ENCODE measurements around the gene TCF20.

Gene TCF20

DNA sequence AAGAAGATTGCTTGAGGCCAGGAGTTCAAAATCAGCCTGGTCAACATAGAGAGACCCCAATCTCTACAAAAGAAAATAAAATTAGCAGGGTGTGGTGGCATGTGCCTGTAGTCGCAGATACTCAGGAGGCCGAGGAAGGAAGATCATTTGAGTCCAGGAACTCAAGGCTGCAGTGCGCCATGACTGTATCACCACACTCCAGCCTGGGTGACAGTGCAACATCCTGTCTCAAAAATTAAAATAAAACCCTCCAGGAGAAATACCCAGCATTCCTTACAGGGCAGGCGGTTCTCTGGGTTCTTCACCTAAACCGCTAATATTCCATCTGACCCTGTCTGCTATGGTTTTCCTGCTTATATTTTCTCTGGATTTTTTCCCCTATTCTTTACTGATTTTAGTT lies 13.5 kb downstream of the TCF20 start:
- no peak for DNase-seq

DNA sequence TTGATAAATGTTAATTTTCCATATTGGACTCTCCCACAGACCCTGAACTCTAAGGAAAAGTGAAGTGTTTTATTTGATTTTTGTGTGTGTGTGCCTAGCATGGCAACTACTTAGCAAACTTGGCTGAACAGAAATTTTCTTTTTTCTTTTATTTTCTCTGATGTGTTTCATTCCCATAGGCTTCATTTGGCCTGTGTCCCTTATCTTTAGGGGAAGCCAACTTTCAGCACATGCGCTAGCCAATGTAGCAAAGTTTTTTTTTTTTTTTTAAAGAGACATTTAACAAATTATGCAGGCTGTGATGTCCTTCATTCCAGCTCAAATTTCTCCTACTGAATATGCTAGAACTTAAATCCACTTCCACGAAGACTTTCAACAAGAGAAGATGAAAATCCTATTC lies 14.2 kb downstream of the TCF20 start:
- DNase-seq = no peak

DNA sequence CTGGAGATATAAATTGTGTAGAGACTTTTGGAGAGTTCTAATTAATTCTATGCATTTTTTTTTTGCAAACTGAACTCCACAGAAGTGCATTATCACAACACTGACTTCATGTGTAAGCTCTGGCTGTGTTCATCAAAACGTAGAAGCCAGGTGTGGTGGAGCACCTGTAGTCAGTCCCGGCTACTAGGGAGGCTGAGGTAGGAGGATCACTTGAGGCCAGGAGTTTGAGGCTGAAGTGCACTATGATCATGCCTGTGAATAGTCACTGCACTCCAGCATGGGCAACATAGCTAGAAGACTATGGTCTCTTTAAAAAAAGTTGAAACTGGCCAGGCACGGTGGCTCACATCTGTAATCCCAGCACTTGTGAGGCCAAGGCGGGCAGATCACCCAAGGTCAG lies 20.6 kb downstream of the TCF20 start:
- DNase-seq = no peak

DNA sequence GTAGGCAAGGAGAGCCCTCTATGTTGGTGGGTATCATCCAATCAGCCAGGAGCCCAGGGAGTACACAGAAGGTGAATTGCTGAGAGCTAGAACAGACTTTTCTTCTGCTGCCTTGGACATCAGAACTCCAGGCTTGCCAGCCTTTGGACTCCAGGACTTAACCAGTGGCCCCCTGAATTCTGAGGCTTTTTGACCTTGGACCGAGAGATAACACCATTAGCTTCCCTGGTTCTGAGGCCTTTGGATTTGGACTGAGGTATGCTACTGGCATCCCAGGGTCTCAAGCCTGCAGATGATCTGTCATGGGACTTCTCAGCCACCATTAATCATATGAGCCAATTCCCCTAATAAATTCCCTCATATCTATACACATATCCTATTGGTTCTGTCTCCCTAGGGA lies 21.5 kb downstream of the TCF20 start:
- no peak for DNase-seq

DNA sequence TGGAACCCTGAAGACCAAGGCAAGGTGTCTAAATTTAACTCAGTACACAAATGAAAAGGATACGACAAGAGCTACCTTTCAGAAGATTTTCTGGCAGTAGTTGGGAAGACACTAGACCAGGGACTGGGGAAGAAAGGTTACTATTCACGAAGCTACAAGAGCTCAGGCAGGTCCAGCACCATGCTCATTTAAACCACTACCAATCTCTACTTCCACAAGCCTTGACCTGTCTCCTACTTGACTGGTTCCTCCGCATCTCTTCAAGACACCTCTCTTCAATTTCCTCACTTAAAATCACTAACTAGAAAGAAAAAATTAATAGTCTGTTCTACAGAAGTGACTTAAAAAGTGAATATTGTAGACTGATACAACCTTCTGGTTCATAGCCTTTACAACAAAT lies 22.9 kb downstream of the TCF20 start:
- no peak for DNase-seq

DNA sequence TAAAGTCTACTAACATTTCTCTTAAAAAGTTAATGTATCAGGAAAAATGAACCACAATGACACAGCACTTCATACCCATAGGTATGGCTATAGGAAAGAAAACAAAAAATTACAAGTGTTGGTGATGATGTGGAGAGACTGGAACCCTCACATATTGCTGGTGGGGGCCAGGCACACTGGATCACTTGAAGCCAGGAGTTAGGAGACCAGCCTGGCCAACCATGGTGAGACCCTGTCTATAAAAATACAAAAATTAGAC lies 26.7 kb downstream of the TCF20 start:
- no peak for DNase-seq

DNA sequence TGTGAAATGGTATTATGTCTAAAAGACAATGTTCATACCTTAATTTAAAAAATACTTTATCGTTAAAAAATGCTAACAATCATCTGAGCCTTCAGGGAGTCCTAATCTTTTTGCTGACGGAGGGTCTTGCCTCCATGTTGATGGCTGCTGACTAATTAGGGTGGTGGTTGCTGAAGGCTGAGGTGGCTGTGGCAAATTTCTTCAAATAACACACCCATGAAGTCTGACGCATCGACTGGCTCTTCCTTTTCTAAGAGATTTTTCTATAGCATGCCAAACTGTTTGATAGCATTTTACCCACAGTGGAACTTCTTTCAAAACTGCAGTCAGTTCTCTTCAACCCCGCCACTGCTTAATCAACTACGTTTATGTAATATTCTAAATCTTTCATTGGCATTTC lies 33.6 kb downstream of the TCF20 start:
- no peak for DNase-seq

DNA sequence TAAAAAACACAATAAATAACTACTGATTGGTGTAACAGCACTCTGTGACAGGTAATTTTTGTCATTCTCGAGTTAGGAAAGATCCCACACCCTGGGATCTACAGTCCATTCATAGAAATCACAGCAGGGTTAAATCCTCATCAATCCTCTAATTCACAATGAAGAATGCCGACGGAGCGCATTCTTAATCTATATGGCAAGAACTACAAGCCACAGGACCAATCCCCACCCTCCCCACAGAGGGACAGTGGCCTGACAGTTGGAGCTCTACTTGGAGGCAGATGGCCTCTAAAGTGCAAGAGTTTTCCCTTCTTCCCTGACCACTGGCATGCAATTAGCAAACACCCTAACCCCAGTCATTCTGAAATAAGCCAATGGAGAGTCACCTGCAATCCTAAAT lies 34.2 kb downstream of the TCF20 start:
- DNase-seq = no peak

DNA sequence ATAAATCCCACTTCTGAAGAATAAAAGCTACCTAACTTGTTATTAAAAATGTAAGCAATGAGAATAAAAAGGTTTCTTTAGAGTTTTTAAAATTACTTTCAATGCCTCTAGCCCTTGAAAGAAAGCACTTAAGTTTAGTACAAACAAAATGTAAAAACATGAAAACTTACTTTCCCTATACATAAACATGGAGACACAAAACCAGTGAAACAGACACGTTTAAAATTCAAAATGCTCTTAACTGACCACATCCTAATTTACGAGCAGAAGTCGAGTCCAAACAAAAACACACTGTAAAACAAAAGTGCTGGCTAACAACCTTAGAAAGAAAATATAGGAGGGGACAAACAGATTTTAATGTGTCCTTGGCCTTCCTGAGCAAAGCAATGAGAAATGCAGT lies 36.6 kb downstream of the TCF20 start:
- DNase-seq = no peak

DNA sequence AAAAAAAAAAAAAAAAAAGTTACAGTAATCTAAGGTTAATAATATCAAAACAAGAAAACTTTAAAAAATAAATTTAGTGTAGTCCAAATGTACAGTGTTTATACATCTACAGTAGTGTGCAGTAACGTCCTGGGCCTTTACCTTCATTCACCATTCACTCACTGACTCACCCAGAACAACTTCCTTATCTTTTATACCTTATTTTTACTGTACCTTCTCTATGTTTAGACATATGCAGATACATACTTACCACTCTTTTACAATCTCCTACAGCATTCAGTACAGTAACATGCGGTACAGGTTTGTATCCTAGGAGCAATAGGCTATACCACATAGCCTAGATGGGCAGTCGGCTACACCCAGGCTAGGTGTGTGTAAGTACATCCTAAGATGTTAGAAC lies 38.5 kb downstream of the TCF20 start:
- no peak for DNase-seq

DNA sequence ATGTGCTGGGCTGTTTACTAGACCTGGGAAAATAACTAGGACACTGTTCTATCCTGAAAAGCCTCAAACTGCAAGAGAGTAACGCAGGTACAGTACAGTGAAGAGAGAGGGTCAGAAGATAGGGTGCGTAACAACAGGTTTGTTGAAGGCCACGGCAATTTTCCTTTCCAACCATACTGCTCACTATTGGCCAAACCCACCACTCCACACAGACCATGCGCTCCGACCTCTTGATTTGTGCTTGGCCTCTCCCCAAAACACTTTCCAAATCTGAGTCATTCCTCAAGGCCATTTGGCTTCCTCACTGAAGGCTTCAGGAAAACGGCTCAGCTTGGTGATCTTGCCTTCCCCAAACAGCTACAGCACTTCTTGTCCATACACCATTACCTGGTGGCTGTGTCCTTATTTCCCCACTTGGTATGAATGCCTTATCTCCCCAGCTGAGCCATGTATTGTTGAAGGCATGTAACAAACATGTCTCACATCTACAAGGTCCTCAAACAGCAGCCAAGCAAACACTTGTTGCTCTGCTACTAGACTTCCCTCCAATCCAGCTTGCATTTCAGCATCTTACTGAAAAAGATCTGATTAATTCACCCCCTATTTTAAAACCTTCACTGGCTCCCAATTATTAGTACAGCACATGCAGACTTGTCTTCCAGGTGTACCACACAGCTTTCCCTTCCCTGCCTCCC lies 40.9 kb downstream of the TCF20 start:
- DNase-seq = no peak

DNA sequence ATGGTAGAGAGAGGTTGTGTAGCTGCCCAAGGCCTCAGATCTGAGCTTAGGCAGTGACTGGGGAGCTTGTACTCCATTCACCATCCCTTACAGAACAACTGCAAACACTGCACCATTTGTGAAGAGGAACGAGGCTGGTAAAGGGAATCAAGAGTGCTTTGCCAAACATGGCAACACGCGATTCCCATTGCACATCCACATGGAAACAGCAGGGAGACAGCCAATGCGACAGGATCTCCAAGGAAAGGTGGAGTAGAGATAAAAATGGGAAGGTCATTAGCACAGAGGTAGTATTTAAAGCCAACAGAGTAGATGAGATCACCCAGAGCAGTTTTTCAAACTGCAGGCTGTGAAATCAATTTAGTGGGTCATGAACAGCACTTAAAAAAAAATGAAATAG lies 42.0 kb downstream of the TCF20 start:
- DNase-seq = no peak

DNA sequence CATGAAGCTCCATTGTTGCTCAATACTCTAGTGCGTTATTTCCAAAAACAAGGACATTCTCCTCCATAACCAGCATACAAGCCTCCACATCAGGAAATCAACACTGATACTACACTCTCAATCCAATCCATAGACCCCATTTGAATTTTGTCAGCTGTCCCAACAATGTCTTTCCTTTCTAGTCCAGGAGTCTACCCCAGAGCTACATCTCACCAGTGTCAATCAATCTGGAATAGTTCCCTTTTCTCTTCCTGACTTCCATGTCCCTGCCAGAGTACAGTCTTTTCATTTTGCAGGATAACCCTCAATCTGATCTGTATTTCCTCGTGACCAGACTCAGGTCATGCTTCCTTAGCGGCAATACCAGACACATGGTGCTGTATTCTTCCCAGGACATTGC lies 43.0 kb downstream of the TCF20 start:
- DNase-seq = no peak

DNA sequence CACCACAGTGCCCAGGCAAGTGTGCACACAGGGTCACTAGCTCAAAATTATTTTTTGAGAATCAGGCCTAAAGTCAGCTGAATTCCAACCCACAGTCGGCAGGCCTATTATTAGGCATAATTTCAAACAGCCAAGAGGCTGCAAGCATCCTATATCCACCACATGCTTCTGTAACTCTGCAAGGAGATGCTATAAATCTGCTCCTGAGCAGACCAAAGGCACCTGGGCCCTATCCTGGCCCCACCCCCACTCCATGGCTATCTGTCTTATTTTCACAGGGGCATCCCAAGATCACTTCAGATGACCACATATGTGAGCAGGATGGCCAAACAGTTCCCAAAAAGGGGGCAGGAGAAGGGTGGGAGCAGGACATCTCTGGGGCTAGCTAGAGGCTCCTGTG lies 44.6 kb downstream of the TCF20 start:
- DNase-seq = no peak

DNA sequence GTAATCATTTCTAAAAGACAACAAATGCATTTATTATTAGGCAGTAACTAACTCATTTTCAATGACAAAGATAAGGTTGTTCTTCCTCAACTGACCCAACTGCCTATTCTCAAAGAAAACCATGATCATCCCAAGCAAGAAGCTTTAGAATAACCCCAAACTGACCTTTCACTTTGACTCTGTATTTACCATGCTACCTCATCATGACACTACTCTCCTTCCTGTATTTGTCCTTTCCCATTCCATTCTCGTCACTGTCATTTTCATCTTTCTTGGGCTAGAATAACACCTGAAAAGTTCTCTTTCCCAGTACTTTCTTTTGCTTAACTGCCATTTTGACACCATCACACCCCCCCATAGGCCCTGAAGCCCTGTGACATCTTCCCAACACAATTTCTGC lies 48.3 kb downstream of the TCF20 start:
- no peak for DNase-seq
